ENCODE data around the gene RASA3.
"Not testable (repeated sequence)": the region's sequence is repeated elsewhere in the genome, so short reads cannot be mapped to it uniquely, and the experiment has no call there.

The RASA3 gene

DNA sequence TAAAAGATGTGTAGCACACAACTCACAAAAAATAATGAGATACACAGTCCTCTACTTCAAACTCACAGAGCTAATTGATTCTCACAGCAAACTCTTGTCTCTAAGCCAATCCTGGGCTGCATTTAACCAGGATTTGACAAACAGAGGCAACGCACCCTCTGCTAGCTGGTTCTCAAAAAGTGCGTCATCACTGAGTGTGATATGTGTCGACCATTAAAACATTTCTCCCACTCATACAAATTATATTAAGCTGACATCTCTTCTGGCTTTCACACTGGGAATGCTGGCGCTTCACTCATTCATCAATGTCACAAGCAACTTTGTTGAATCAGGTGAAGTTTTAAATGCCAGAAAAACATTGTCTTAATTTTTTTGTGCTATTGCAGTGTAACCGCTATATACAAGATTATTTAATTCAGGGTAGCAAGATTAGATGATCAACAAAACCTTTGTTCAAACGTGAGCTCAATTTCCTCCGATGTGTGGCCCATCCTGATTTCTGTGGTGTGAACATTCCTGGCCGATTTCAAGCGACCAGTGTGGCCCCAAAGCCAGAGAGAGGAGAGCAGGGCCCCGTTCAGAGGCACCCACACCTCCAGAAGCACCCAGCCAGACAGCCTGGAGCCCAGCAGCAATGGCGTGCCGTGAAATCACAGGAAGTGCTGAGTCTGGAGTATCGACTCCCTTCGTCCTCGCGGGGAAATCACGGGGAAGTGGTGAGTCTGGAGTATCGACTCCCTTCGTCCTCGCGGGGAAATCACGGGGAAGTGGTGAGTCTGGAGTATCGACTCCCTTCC, 49.4 kb downstream of the RASA3 start:
- peaks cover 15% of the 10 kb centered on the region for H3K4me1 ChIP-seq (ENCODE audit: control insufficient read depth, insufficient read depth, low read length)
- H3K27me3 ChIP-seq (ENCODE audit: control insufficient read depth, insufficient read depth, low read length) = no peaks in the 10 kb centered on the region
- no peaks in the 10 kb centered on the region for H3K9me3 ChIP-seq (ENCODE audit: control insufficient read depth, low read length)
- no peak overlapping the region for H3K9ac ChIP-seq (ENCODE audit: low read length)
- H3K36me3 ChIP-seq (ENCODE audit: control insufficient read depth, insufficient read depth, low read length) = no peaks in the 10 kb centered on the region
- H3K4me3 ChIP-seq (ENCODE audit: low read length) = no peak overlapping the region

DNA sequence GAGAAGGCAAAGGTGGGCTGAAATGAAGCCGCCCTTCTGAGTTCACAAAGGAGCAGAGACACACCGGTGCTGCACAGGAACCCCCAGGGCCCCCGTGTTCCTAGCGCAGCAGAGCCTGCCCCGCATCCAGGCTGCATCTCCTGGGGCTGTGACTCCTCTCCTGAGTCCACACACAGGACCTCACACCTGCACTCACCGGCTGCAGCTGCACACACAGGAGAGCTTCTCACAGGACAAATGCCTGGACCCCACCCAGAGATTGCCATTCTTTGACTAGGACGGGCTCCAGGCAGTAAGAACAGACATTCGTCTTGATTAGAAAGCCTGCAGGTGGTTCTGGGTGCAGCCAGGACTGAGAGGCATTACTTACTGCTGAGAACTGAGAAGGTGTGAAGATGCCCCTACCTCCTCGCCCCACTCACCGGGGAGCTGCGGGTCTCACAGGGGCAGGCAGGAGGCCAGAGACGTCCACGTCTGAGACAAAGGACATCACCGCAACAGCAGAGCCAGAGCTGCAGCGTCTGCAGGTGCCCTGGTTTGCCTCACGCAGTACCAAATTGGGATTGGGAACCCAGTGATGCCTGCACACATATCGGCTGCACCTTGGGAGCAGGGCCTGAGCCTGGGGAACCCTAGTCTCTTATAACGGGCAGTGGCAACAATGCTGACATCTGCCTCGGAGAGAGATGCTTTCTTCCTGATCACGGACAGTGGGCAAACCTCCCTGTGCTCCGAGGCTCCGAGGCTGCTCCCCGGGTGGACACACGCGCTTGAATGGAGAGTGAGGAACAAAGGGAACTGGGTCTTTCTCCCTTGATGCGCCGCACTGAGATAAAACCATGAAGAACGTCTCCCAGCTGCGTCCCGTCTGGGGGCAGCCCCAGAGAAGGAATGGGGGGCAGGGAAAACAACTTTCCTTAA, 50.4 kb downstream of the RASA3 start:
- Histone ChIP-seq H3K36me3 (ENCODE audit: control insufficient read depth, insufficient read depth, low read length) (no peaks in the 10 kb centered on the region), H3K9me3 (ENCODE audit: control insufficient read depth, low read length) (no peaks in the 10 kb centered on the region), H3K4me1 (ENCODE audit: control insufficient read depth, insufficient read depth, low read length) (peaks cover 16% of the 10 kb centered on the region), H3K9ac (ENCODE audit: low read length) (no peak overlapping the region), H3K27me3 (ENCODE audit: control insufficient read depth, insufficient read depth, low read length) (no peaks in the 10 kb centered on the region), H3K4me3 (ENCODE audit: low read length) (no peak overlapping the region)

DNA sequence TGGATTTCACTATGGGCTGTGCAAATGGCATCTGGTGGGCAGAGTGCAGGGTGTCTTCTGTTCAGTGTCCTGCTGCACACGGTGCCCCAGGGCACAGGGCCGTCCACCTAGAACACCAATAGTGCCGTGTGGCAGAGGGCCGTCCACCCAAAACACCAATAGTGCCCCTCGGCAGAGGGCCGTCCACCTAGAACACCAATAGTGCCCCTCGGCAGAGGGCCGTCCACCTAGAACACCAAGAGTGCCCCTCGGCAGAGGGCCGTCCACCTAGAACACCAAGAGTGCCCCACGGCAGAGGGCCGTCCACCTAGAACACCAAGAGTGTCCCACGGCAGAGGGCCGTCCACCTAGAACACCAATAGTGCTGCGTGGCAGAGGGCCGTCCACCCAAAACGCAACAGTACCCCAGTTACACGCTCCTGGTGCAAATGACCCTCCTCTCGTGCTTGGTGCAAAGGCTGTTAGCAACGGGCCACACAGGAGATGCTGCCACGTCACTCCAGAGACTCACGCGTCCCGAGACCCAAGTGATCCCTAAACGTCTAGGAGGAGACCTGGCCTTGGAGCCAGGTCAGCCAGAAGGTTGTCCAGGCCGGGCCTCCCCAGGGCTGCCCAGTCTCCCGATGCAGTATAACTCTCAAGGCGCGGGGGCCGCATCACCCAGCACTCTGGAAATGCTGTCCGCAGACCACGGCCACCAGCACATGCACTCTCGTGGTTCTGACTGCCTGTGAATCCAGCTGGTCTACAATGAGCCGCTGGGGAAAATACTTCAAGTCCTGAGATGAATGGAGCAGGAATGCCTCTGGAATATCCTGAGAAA, 51.5 kb downstream of the RASA3 start:
- no peaks in the 10 kb centered on the region for H3K36me3 ChIP-seq (ENCODE audit: control insufficient read depth, insufficient read depth, low read length)
- H3K9me3 ChIP-seq (ENCODE audit: control insufficient read depth, low read length) = no peaks in the 10 kb centered on the region
- peaks cover 16% of the 10 kb centered on the region for H3K4me1 ChIP-seq (ENCODE audit: control insufficient read depth, insufficient read depth, low read length)
- H3K9ac ChIP-seq (ENCODE audit: low read length) = no peak overlapping the region
- no peaks in the 10 kb centered on the region for H3K27me3 ChIP-seq (ENCODE audit: control insufficient read depth, insufficient read depth, low read length)
- no peak overlapping the region for H3K4me3 ChIP-seq (ENCODE audit: low read length)

DNA sequence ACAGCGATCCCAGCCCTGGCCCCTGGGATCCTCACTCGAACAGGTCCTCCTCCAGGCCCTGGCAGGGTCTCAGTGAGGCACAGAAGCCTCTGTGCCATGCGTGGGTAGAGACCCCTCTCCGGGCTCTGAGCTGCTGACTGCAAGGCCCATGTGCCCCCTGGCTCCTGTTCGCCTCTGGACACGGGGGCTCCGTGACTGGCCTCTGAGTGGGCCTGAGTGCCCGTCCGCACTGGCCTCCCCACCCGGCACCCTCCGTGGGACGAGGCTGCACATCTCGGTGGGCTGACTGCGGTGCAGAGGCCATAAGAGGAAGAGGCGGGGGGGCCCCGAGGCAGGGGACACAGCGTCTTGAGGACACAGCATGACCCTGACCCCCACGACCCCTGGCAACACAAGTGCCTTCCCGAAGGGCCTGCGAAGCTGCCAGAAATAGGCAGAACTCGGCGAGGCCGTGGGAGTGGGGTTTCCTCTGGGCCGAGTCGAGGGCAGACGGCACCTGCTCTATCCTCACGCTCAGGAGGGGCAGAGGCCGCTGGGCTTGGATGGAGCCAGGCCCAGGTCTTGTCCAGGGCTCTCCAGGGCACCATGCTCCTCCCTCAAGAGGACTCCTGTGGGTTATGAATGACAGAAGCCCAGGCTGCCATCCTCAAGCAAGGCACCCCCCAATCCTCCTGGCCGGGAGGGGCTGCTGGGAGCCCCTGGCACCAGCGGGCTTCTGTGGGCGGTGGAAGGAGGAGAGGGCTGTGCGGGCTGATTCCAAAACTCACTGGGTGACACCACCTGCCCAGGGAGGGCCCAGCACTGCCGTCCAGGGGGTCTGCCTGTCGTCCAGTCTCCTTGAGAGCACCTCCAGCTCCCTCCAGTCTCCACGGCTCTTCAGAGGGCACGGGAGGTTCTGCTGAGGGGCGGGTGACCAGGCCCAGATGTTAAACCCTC, 52.6 kb downstream of the RASA3 start:
- no peak overlapping the region for H3K4me3 ChIP-seq (ENCODE audit: low read length)
- no peak overlapping the region for H3K9ac ChIP-seq (ENCODE audit: low read length)
- H3K4me1 ChIP-seq (ENCODE audit: control insufficient read depth, insufficient read depth, low read length) = peaks cover 16% of the 10 kb centered on the region
- no peaks in the 10 kb centered on the region for H3K27me3 ChIP-seq (ENCODE audit: control insufficient read depth, insufficient read depth, low read length)
- no peaks in the 10 kb centered on the region for H3K36me3 ChIP-seq (ENCODE audit: control insufficient read depth, insufficient read depth, low read length)
- no peaks in the 10 kb centered on the region for H3K9me3 ChIP-seq (ENCODE audit: control insufficient read depth, low read length)

DNA sequence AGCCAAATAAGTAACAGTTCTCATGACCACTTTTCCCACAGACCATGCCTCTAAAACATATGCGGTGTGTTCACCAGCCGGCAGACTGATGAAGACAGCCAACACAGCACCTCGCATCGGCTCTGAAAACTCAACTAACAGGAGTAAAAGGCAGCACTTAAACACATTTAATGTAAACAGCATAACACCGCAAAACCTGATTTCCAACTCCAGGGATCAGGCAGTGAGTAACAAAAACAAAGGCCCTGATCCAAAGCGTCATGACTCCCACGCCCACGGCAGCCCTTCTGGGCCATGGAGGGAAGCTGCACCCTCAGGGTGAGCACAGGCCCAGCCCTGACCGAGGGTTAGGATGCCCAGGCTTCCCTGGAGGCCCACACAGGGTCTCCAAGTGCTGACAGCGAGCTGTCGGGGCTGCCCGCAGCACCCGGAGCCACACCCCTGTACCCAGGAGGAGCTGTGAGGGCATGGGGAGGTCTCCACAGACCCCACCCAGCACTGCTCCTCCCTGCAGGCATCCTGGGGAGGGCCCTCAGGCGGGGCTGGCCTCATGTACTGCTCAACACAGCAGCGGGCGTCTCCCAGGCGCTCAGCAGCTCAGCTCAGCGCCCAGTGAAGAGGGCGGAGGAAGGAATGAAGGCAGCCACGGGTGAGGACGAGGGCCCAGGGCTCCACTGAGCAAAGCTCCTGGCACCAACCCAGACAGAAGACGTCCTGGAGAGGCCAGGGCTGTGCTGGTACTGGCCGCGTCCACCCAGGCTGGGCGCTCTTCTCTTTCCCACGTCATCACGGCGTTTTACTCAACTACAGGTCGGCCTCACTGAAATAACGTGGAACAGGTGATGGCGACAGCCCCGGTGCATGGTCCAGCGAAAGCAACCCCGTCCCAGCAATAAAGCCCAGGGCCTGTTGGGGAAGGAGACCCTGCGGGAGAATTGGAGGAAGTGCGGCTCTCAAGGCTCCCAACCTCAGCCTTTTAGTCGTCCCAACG, 53.7 kb downstream of the RASA3 start:
- Histone ChIP-seq H3K4me1 (ENCODE audit: control insufficient read depth, insufficient read depth, low read length) (peaks cover 16% of the 10 kb centered on the region), H3K27me3 (ENCODE audit: control insufficient read depth, insufficient read depth, low read length) (no peaks in the 10 kb centered on the region), H3K9me3 (ENCODE audit: control insufficient read depth, low read length) (no peaks in the 10 kb centered on the region), H3K36me3 (ENCODE audit: control insufficient read depth, insufficient read depth, low read length) (no peaks in the 10 kb centered on the region), H3K4me3 (ENCODE audit: low read length) (no peak overlapping the region), H3K9ac (ENCODE audit: low read length) (no peak overlapping the region)

DNA sequence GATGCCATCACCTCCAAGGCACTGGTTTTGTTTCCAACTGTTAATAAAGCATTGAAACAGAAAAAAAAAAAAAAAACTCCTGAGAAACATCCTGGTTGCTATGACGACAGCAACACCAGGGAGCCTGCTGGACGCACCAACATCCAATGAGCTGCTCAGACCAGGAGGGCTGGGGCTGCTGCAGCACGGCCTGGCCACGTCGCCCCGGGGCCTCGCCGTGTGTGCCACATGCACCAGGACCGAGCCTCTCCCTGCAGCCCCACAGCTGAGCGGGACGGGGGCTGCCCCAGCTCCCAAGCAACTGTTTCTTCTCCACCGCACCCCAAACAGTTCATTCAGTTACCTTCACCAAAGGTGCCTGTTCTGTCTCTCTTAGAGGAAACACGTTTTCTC, 54.5 kb downstream of the RASA3 start:
- peaks cover 16% of the 10 kb centered on the region for H3K4me1 ChIP-seq (ENCODE audit: control insufficient read depth, insufficient read depth, low read length)
- H3K27me3 ChIP-seq (ENCODE audit: control insufficient read depth, insufficient read depth, low read length) = no peaks in the 10 kb centered on the region
- no peak overlapping the region for H3K4me3 ChIP-seq (ENCODE audit: low read length)
- H3K9me3 ChIP-seq (ENCODE audit: control insufficient read depth, low read length) = no peaks in the 10 kb centered on the region
- H3K36me3 ChIP-seq (ENCODE audit: control insufficient read depth, insufficient read depth, low read length) = no peaks in the 10 kb centered on the region
- H3K9ac ChIP-seq (ENCODE audit: low read length) = no peak overlapping the region

DNA sequence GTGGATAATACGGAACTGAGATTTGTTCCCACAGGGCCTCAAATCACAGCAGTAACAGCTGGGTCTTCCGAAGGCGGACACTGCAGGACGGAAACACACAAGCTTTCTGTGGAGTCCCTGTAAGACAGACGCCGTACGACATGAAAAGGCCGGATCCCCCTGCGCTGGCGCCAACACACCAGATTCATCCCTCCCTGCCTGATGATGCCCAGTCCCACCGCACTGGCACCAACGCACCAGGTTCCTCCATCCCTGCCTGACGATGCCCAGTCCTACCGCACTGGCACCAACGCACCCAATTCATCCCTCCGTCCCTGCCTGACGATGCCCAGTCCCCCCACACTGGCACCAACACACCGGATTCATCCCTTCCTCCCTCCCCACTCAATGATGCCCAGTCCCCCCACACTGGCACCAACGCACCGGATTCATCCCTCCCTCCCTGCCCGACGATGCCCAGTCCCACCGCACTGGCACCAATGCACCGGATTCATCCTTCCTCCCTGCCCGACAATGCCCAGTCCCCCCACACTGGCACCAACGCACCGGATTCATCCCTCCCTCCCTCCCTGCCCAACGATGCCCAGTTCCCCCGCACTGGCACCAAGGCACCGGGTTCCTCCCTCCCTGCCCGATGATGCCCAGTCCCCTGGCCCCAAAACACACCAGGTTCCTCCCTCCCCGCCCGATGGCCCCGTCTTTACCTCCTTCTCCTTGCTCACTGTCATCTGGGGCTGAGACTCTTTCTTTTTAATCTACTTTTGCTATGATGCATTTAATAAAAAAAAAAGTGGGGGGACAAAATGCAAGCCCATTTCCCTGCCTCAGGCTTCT, 55.1 kb downstream of the RASA3 start:
- Histone ChIP-seq H3K9me3 (ENCODE audit: control insufficient read depth, low read length) (no peaks in the 10 kb centered on the region), H3K36me3 (ENCODE audit: control insufficient read depth, insufficient read depth, low read length) (no peaks in the 10 kb centered on the region), H3K4me3 (ENCODE audit: low read length) (no peak overlapping the region), H3K9ac (ENCODE audit: low read length) (no peak overlapping the region), H3K4me1 (ENCODE audit: control insufficient read depth, insufficient read depth, low read length) (peaks cover 16% of the 10 kb centered on the region), H3K27me3 (ENCODE audit: control insufficient read depth, insufficient read depth, low read length) (no peaks in the 10 kb centered on the region)

DNA sequence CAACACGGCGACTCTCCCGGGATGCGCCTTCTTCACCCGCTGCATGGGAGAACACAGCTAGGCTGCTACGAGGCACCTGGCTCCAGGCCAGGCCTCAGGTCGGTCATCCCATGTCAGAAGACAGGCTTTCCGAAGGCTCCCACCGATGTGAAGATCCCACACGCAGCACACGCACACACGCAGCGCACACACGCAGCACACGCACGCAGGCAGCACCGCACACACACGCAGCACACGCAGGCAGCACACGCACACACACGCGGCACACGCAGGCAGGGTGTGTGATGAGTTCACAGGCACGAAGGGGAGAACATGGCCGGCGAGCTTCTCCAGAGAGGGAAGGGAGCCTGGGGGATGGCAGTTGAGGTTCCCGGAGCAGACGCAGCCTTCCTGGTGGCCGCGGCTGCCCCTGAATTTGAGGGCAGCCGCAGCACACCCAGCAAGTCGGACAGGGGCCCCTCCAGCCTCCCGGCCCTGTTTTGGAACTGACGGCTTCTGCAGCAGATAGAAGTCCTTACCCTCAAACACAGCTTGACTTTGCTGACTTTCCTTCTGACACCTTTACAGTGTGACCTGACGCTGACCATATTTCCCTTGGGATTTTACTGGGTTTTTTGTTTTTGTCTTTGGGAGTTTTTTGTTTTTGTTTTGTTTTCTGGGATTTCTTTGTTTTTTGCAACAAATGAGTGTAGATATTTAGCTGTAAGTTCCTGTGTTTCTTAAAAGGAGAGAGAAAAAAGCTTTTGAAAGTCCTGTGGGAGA, 55.9 kb downstream of the RASA3 start:
- Histone ChIP-seq H3K36me3 (ENCODE audit: control insufficient read depth, insufficient read depth, low read length) (no peaks in the 10 kb centered on the region), H3K9me3 (ENCODE audit: control insufficient read depth, low read length) (no peaks in the 10 kb centered on the region), H3K4me1 (ENCODE audit: control insufficient read depth, insufficient read depth, low read length) (peaks cover 16% of the 10 kb centered on the region), H3K27me3 (ENCODE audit: control insufficient read depth, insufficient read depth, low read length) (no peaks in the 10 kb centered on the region), H3K9ac (ENCODE audit: low read length) (no peak overlapping the region), H3K4me3 (ENCODE audit: low read length) (no peak overlapping the region)

DNA sequence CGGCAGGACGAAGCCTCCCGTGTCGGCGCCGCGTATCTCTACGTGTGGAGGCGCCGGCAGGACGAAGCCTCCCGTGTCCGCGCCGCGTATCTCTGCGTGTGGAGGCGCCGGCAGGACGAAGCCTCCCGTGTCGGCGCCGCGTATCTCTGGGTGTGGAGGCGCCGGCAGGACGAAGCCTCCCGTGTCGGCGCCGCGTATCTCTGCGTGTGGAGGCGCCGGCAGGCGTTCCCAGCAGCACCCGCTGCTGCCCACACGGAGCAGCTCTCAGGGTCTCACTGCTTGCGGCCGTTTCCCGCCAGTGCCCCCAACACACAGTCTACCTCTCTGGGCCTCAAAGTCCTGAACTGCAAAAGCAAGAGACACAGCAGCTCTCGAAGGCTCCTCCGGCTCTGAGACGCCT, 56.6 kb downstream of the RASA3 start:
- H3K4me3 ChIP-seq (ENCODE audit: low read length); H3K27me3 ChIP-seq (ENCODE audit: control insufficient read depth, insufficient read depth, low read length); H3K9me3 ChIP-seq (ENCODE audit: control insufficient read depth, low read length); H3K9ac ChIP-seq (ENCODE audit: low read length); H3K36me3 ChIP-seq (ENCODE audit: control insufficient read depth, insufficient read depth, low read length): not testable (repeated sequence)
- peaks cover 16% of the 10 kb centered on the region for H3K4me1 ChIP-seq (ENCODE audit: control insufficient read depth, insufficient read depth, low read length)

All from mucosa of stomach (tissue), 1 donor.